ENCODE measurements around the gene ACE.

DNA sequence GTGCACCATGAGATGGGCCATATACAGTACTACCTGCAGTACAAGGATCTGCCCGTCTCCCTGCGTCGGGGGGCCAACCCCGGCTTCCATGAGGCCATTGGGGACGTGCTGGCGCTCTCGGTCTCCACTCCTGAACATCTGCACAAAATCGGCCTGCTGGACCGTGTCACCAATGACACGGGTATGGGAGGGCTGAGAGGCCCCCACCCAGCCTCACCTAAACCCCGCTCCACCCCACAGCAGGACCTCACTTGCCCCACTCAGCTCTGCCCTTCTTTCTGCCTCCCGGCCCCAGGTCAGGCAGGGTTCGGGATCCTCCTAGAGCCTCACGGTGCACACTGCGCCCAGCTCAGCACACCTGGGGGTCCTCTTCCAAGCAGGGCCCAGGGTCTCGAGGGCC is 5.6 kb downstream of the ACE start:
- TF ChIP-seq YY1 (IDR thresholded peaks at IDR 0.05) (no peak), RAD21 (IDR thresholded peaks at IDR 0.05) (no peak), TAF1 (conservative IDR thresholded peaks at IDR 0.05) (no peak), FOXA1 (IDR thresholded peaks at IDR 0.05) (no peak), NR2F2 (IDR thresholded peaks at IDR 0.05) (no peak), REST (IDR thresholded peaks at IDR 0.05) (no peak), GABPA (IDR thresholded peaks at IDR 0.05 in 1 of 2, conservative IDR thresholded peaks at IDR 0.05 in 1 of 2) (no peak), JUND (IDR thresholded peaks at IDR 0.05) (no peak), RXRA (IDR thresholded peaks at IDR 0.05) (no peak), SP1 (IDR thresholded peaks at IDR 0.05) (no peak)
- TF ChIP-seq, protein P1, sequence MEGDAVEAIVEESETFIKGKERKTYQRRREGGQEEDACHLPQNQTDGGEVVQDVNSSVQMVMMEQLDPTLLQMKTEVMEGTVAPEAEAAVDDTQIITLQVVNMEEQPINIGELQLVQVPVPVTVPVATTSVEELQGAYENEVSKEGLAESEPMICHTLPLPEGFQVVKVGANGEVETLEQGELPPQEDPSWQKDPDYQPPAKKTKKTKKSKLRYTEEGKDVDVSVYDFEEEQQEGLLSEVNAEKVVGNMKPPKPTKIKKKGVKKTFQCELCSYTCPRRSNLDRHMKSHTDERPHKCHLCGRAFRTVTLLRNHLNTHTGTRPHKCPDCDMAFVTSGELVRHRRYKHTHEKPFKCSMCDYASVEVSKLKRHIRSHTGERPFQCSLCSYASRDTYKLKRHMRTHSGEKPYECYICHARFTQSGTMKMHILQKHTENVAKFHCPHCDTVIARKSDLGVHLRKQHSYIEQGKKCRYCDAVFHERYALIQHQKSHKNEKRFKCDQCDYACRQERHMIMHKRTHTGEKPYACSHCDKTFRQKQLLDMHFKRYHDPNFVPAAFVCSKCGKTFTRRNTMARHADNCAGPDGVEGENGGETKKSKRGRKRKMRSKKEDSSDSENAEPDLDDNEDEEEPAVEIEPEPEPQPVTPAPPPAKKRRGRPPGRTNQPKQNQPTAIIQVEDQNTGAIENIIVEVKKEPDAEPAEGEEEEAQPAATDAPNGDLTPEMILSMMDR (IDR thresholded peaks at IDR 0.05; ENCODE audit: low read depth, low read length, missing input control) = no peak
- TF ChIP-seq, protein P2, sequence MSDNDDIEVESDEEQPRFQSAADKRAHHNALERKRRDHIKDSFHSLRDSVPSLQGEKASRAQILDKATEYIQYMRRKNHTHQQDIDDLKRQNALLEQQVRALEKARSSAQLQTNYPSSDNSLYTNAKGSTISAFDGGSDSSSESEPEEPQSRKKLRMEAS (IDR thresholded peaks at IDR 0.05) = no peak
- TF ChIP-seq, protein P3, sequence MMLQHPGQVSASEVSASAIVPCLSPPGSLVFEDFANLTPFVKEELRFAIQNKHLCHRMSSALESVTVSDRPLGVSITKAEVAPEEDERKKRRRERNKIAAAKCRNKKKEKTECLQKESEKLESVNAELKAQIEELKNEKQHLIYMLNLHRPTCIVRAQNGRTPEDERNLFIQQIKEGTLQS (IDR thresholded peaks at IDR 0.05) = no peak
